ENCODE measurements around the gene MORF4L1.

GRCh38 chr15:78927077-78927790 lies 54.5 kb downstream of the MORF4L1 start:
- no peak for TF ChIP-seq CTCF (IDR thresholded peaks at IDR 0.05)
- TF ChIP-seq POLR2A (IDR thresholded peaks at IDR 0.05), result no peak

Data from uterus (tissue), 2 donors.